A549 (cell line): ENCODE results near the gene TRABD2A. TPM values are rescaled to one million over a fixed set of nuclear protein-coding genes. Genes with fewer than 3 reads are reported as not detected.

Source experiments
- ATAC-seq, 2 experiments: fragments of 200-7000 bp in 1 of 2; fragments of >200 bp in 1 of 2; cut with Nextera tagmentation in 1 of 2; cut with Tn5 transposase in 1 of 2; 3 replicates each; pipeline versions ENCODE4 v1.8.0 to v1.9.1; 2018 to 2020; ENCODE audit warnings: mild to moderate bottlenecking in 1 of 2, moderate library complexity in 1 of 2
- CTCF ChIA-PET: fragments of 300-600 bp; sonication (Branson Sonifier 250); formaldehyde crosslinking; extraction: SDS; loops from one replicate; lab custom pipeline; 2021; ENCODE audit warnings: antibody characterized with exemption, inconsistent platforms; lab: Yijun Ruan, JAX
- POLR2A ChIA-PET: fragments of 350-600 bp; formaldehyde crosslinking; extraction: SDS; loops from one replicate; lab custom pipeline; 2021; ENCODE audit warnings: antibody characterized with exemption, inconsistent platforms; lab: Yijun Ruan, JAX
- DNase-seq, 2 experiments: peaks; one replicate each; pipeline versions ENCODE4 v3.0.0 to v3.0.0-alpha.2; 2011 to 2016; ENCODE audit warnings: low read depth in 1 of 2, low spot score in 1 of 2
- FAIRE-seq: peaks from 2 replicates; lab custom pipeline; 2011; peaks lifted over from hg19 to GRCh38; lab: Jason Lieb, UNC
- H3K27ac ChIP-seq, 2 experiments: fragments of >200 bp; sonication (Bioruptor Twin); formaldehyde crosslinking; 3 replicates each; pipeline ENCODE4 v1.5.1; 2016 to 2017
- H3K4me1 ChIP-seq: fragments of >200 bp; sonication (Bioruptor Twin); formaldehyde crosslinking; 3 replicates; pipeline ENCODE4 v1.6.1; 2016
- H3K4me2 ChIP-seq: fragments of >200 bp; sonication (Bioruptor Twin); formaldehyde crosslinking; 3 replicates; pipeline ENCODE4 v1.6.1; 2016
- H3K4me3 ChIP-seq: fragments of >200 bp; sonication (Bioruptor Twin); formaldehyde crosslinking; 3 replicates; pipeline ENCODE4 v1.5.1; 2016
- H3K9me3 ChIP-seq: fragments of >200 bp; sonication (Bioruptor Twin); formaldehyde crosslinking; 3 replicates; pipeline ENCODE4 v1.6.1; 2016
- FOSB ChIP-seq: fragments of 250-450 bp; sonication (Bioruptor Pico); IDR thresholded peaks from 2 replicates; pipeline ENCODE4 v1.5.0; 2020; ENCODE audit warnings: mild to moderate bottlenecking, moderate library complexity
- FOXS1 ChIP-seq: fragments of 250-450 bp; sonication (Bioruptor Pico); IDR thresholded peaks from 2 replicates; pipeline ENCODE4 v1.5.0; 2020; ENCODE audit warnings: mild to moderate bottlenecking, moderate library complexity
- HDAC2 ChIP-seq: fragments of 200-600 bp; sonication (generic); IDR thresholded peaks from 2 replicates; pipeline ENCODE4 v1.6.1; 2016
- HEYL ChIP-seq: fragments of 250-450 bp; sonication (Bioruptor Pico); IDR thresholded peaks from 2 replicates; pipeline ENCODE4 v1.8.0; 2021; ENCODE audit warnings: mild to moderate bottlenecking, moderate library complexity
- HOXA7 ChIP-seq: fragments of 250-450 bp; sonication (Bioruptor Pico); IDR thresholded peaks from 2 replicates; pipeline ENCODE4 v1.5.0; 2020; ENCODE audit warnings: mild to moderate bottlenecking, moderate library complexity
- HOXB13 ChIP-seq: fragments of 250-450 bp; sonication (Bioruptor Pico); IDR thresholded peaks from 2 replicates; pipeline ENCODE4 v1.5.0; 2020; ENCODE audit warnings: low read depth, mild to moderate bottlenecking, moderate library complexity
- HOXB5 ChIP-seq: fragments of 250-450 bp; sonication (Bioruptor Pico); IDR thresholded peaks from 2 replicates; pipeline ENCODE4 v1.5.0; 2020; ENCODE audit warnings: mild to moderate bottlenecking, moderate library complexity
- JUN ChIP-seq, 2 experiments: fragments of >200 bp; sonication (Bioruptor Twin); formaldehyde crosslinking; IDR thresholded peaks; 2 replicates in 1 of 2; 3 replicates in 1 of 2; pipeline ENCODE4 v1.6.1; 2016 to 2017
- JUNB ChIP-seq: fragments of >200 bp; sonication (Bioruptor Twin); formaldehyde crosslinking; IDR thresholded peaks from 2 replicates; pipeline ENCODE4 v1.6.1; 2016
- MAZ ChIP-seq: fragments of 150-350 bp; IDR thresholded peaks from 2 replicates; pipeline ENCODE4 v1.6.1; 2014; ENCODE audit warnings: antibody characterized with exemption, low read depth, low read length, borderline replicate concordance
- NFE2L2 ChIP-seq: fragments of 150-350 bp; conservative IDR thresholded peaks from 2 replicates; pipeline ENCODE4 v1.6.1; 2014; ENCODE audit warnings: low read length
- PHF8 ChIP-seq: fragments of 200-600 bp; sonication (generic); IDR thresholded peaks from 2 replicates; pipeline ENCODE4 v1.6.1; 2016; ENCODE audit warnings: low read depth, mild to moderate bottlenecking, antibody characterized with exemption, moderate library complexity, borderline replicate concordance
- POLR2A ChIP-seq: IDR thresholded peaks from 2 replicates; pipeline ENCODE4 v1.6.1; 2012; ENCODE audit warnings: mild to moderate bottlenecking, low read length
- RAD21 ChIP-seq, 2 experiments: fragments of >200 bp in 1 of 2; sonication (Bioruptor Twin) in 1 of 2; formaldehyde crosslinking in 1 of 2; IDR thresholded peaks in 1 of 2; conservative IDR thresholded peaks in 1 of 2; 2 replicates in 1 of 2; 3 replicates in 1 of 2; pipeline ENCODE4 v1.6.1; 2012 to 2018; ENCODE audit warnings: inconsistent platforms in 1 of 2
- RARB ChIP-seq: fragments of 250-450 bp; sonication (Bioruptor Pico); IDR thresholded peaks from 2 replicates; pipeline ENCODE4 v1.8.0; 2021; ENCODE audit warnings: mild to moderate bottlenecking, moderate library complexity
- RCOR1 ChIP-seq: fragments of 150-350 bp; IDR thresholded peaks from 2 replicates; pipeline ENCODE4 v1.6.1; 2014; ENCODE audit warnings: antibody characterized with exemption, low read length, low read depth
- RFX5 ChIP-seq: fragments of 450-650 bp; IDR thresholded peaks from 2 replicates; pipeline ENCODE4 v1.7.1; 2014; ENCODE audit warnings: antibody characterized with exemption, mild to moderate bottlenecking, moderate library complexity
- SMC3 ChIP-seq: fragments of >200 bp; sonication (Bioruptor Twin); formaldehyde crosslinking; IDR thresholded peaks from 3 replicates; pipeline ENCODE4 v1.6.1; 2018; ENCODE audit warnings: inconsistent platforms
- ZC3H11A ChIP-seq: fragments of 450-650 bp; IDR thresholded peaks from 2 replicates; pipeline ENCODE4 v1.6.1; 2014; ENCODE audit warnings: antibody characterized with exemption, mild to moderate bottlenecking
- ZNF302 ChIP-seq: fragments of 250-450 bp; sonication (Bioruptor Pico); IDR thresholded peaks from 2 replicates; pipeline ENCODE4 v1.9.0; 2021; ENCODE audit warnings: inconsistent platforms, mild to moderate bottlenecking, moderate library complexity
- ZSCAN20 ChIP-seq: fragments of 250-450 bp; sonication (Bioruptor Pico); IDR thresholded peaks from 2 replicates; pipeline ENCODE4 v1.8.0; 2022; ENCODE audit warnings: mild to moderate bottlenecking, moderate library complexity
- WGBS: methylation state at CpG from one replicate; pipeline ENCODE4 v1.1.6; 2017; ENCODE audit errors: missing lambda C conversion rate; 5-methylcytosine and 5-hydroxymethylcytosine counted together
- polyA plus RNA-seq, 4 experiments: library from polyadenylated mRNA; depleted of rRNA in 3 of 4; stranded (reverse); fragments of >200 nt; fragmentation: RNase III in 1 of 4; extraction: RNeasy Plus Mini Kit Qiagen cat#74134 plus additional on column Dnase treatment in 1 of 4; gene quantifications; 2 replicates in 3 of 4; 3 replicates in 1 of 4; pipeline ENCODE4 v1.2.3, GENCODE V29; 2011 to 2017
- TF ChIP-seq, protein P1 (sequence below): fragments of 250-450 bp; sonication (Bioruptor Pico); IDR thresholded peaks from 2 replicates; pipeline ENCODE4 v1.5.0; 2020; ENCODE audit warnings: low read depth, mild to moderate bottlenecking, moderate library complexity
- TF ChIP-seq, protein P2 (sequence below): fragments of >200 bp; sonication (Bioruptor Twin); formaldehyde crosslinking; IDR thresholded peaks from 3 replicates; pipeline ENCODE4 v1.6.1; 2016
- TF ChIP-seq, protein P3 (sequence below): fragments of 450-650 bp; IDR thresholded peaks from 2 replicates; pipeline ENCODE4 v1.6.1; 2014; ENCODE audit warnings: antibody characterized with exemption

TRABD2A gene
- polyA plus RNA-seq, 2 of the 4 experiments (the other 2 are of a cell fraction), result 6.1 to 7.1 TPM

DNA sequence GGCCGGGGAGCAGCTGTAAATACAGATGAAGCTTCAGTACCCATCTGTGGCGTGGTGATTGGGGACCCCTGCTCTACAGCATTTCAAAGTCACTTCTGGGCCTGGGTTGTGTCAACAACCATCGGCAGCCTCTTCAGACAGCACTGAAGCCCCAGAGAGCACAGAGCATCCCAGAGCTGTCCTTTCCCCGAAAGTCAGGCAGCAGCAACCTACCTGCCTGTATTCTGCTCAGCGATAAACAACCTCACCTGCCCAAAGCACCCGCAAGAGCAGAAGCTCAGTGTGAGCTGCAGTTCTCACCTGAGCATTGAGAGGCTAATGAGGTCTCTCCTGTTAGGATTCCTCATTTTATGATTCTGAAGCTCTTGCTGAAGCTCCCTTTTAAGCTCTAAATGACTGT, 19.3 kb downstream of the TRABD2A start:
- POLR2A ChIA-PET, result no interaction called here
- no peak for ATAC-seq
- 79% methylated on average over 6 of the region's 6 CpGs for WGBS
- no peak for TF ChIP-seq HDAC2
- TF ChIP-seq HOXB13 (CRISPR knock-in tag), result no peak
- TF ChIP-seq MAZ, result no peak
- Histone ChIP-seq H3K27ac (no peak overlapping the region), H3K4me2 (no peak overlapping the region), H3K4me1 (no peaks in the 10 kb centered on the region), H3K4me3 (no peak overlapping the region), H3K9me3 (no peaks in the 10 kb centered on the region)
- no peak for DNase-seq
- CTCF ChIA-PET, result interaction anchor here (0.9 to 1.3 kb wide), 3 partner anchors 10 to 65 kb away, joined by 4 to 5 read pairs (median 4); no protein-coding TSS in a partner anchor
- no peak for FAIRE-seq

DNA sequence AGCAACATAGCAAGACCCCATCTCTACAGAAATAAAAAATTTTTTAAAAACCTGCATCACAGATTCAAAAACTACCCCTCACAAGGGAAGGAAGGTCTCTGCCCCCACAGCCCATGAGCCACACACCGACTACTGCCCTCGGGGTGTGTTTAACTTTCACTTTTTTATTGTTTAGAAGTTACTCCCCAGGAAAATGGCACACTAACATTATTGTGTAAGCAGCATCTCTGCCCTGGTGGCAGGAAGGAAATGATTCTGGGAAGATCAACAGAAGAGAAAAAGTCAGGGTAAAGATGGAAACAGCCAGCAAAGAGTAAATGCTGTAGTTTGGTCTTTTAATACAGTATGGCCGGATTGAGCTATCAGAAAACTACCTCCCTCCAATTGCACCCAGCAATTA, 21.9 kb downstream of the TRABD2A start:
- Histone ChIP-seq H3K4me1 (no peaks in the 10 kb centered on the region), H3K4me2 (no peak overlapping the region), H3K4me3 (no peak overlapping the region), H3K9me3 (no peaks in the 10 kb centered on the region), H3K27ac (no peak overlapping the region)
- DNase-seq, result no peak
- TF ChIP-seq ZC3H11A (no peak), HEYL (no peak), FOSB (CRISPR knock-in tag) (no peak), JUNB (no peak), ZNF302 (CRISPR knock-in tag) (no peak), ZSCAN20 (CRISPR knock-in tag) (no peak), HOXA7 (CRISPR knock-in tag) (no peak)
- TF ChIP-seq, protein P1, sequence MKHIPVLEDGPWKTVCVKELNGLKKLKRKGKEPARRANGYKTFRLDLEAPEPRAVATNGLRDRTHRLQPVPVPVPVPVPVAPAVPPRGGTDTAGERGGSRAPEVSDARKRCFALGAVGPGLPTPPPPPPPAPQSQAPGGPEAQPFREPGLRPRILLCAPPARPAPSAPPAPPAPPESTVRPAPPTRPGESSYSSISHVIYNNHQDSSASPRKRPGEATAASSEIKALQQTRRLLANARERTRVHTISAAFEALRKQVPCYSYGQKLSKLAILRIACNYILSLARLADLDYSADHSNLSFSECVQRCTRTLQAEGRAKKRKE (CRISPR knock-in tag), result no peak
- ChIA-PET POLR2A (no interaction called here), CTCF (interaction anchor here (1.2 to 1.8 kb wide), 3 partner anchors 10 to 367 kb away, joined by 3 to 5 read pairs (median 4); no protein-coding TSS in a partner anchor)
- no peak for ATAC-seq
- WGBS, result 55% methylated on average over 3 of the region's 3 CpGs
- FAIRE-seq, result no peak

DNA sequence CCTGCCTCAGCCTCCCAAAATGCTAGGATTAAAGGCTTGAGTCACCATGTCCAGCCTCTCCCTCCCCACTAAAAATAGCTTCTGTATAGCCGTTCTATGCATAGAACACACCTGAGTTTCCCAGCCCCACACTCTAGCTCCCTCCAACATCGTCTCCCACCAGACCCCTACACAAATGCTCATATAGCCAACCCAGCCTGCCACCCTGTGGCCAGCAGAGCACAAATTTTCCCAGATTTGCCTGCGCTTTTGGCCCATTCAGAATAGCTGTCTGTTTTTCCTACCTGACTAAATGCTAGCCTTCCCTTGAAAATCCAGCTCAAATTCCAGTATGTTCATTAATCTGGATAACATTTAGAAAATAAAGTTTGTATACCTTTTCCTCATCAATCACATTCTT, 22.8 kb downstream of the TRABD2A start:
- no peak for TF ChIP-seq RCOR1
- TF ChIP-seq RAD21 (conservative IDR thresholded peaks at IDR 0.05 in 1 of 2, IDR thresholded peaks at IDR 0.05 in 1 of 2), result peak; percentile 34 to 48; a peak in 3 of 5 replicates
- peak; percentile 35; the same call in 2 of the 3 replicates for TF ChIP-seq SMC3
- Histone ChIP-seq H3K4me1 (no peaks in the 10 kb centered on the region), H3K4me3 (no peak overlapping the region), H3K9me3 (no peaks in the 10 kb centered on the region), H3K27ac (no peak overlapping the region), H3K4me2 (no peak overlapping the region)
- DNase-seq (no peak), FAIRE-seq (no peak), ATAC-seq (peak in 1 of 2 experiments; percentile 27; a peak in 1 of 6 replicates)
- 66% methylated on average over 3 of the region's 3 CpGs for WGBS
- ChIA-PET POLR2A (no interaction called here), CTCF (interaction anchor here (0.5 to 1.8 kb wide), 6 partner anchors 9 to 366 kb away, joined by 3 to 5 read pairs (median 4); no protein-coding TSS in a partner anchor)

DNA sequence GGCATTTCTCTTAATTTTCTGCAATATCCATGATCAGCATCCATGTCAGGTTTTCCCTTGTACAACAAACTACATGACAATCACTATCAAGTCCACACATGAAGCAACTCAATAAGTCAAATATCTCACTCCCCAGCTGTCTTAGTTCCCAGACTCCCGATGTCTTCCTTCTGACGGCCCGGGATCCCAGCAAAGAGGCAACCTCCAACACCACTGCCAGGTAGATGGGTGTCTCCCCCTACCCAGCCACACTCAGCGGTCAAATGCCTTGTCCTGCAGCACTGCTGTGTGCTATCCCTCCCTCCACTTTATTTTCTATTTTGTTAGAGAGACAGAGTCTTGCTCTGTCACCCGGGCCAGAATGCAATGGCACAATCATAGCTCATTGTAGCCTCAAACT, 23.3 kb downstream of the TRABD2A start:
- Histone ChIP-seq H3K4me2 (no peak overlapping the region), H3K9me3 (no peaks in the 10 kb centered on the region), H3K4me1 (no peaks in the 10 kb centered on the region), H3K4me3 (no peak overlapping the region), H3K27ac (no peak overlapping the region)
- ATAC-seq (no peak), FAIRE-seq (no peak), DNase-seq (no peak)
- 83% methylated on average over 5 of the region's 5 CpGs for WGBS
- POLR2A ChIA-PET, result no interaction called here
- no peak for TF ChIP-seq FOXS1 (CRISPR knock-in tag)
- TF ChIP-seq RAD21 (conservative IDR thresholded peaks at IDR 0.05 in 1 of 2, IDR thresholded peaks at IDR 0.05 in 1 of 2), result no peak
- TF ChIP-seq RFX5, result no peak
- TF ChIP-seq NFE2L2, result no peak
- no peak for TF ChIP-seq ZC3H11A
- no peak for TF ChIP-seq HDAC2
- TF ChIP-seq, protein P2, sequence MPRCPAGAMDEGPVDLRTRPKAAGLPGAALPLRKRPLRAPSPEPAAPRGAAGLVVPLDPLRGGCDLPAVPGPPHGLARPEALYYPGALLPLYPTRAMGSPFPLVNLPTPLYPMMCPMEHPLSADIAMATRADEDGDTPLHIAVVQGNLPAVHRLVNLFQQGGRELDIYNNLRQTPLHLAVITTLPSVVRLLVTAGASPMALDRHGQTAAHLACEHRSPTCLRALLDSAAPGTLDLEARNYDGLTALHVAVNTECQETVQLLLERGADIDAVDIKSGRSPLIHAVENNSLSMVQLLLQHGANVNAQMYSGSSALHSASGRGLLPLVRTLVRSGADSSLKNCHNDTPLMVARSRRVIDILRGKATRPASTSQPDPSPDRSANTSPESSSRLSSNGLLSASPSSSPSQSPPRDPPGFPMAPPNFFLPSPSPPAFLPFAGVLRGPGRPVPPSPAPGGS, result no peak
- TF ChIP-seq JUNB, result no peak
- TF ChIP-seq PHF8, result no peak
- no peak for TF ChIP-seq POLR2A
- no peak for TF ChIP-seq ZNF302 (CRISPR knock-in tag)
- TF ChIP-seq ZSCAN20 (CRISPR knock-in tag), result no peak
- no peak for TF ChIP-seq JUN (IDR thresholded peaks at IDR 0.05)
- TF ChIP-seq RARB (CRISPR knock-in tag), result no peak
- TF ChIP-seq, protein P3, sequence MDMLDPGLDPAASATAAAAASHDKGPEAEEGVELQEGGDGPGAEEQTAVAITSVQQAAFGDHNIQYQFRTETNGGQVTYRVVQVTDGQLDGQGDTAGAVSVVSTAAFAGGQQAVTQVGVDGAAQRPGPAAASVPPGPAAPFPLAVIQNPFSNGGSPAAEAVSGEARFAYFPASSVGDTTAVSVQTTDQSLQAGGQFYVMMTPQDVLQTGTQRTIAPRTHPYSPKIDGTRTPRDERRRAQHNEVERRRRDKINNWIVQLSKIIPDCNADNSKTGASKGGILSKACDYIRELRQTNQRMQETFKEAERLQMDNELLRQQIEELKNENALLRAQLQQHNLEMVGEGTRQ, result no peak
- no peak for TF ChIP-seq HOXB5 (CRISPR knock-in tag)
- TF ChIP-seq, all 56 proteins: peak for 0
- CTCF ChIA-PET, result interaction anchor here (0.5 to 1.8 kb wide), 6 partner anchors 8 to 291 kb away, joined by 3 to 5 read pairs (median 4); no protein-coding TSS in a partner anchor
